Measurements from ENCODE around the gene OSBPL5. TPM values are rescaled to one million over a fixed set of nuclear protein-coding genes. Genes with fewer than 3 reads are reported as not detected.
A peak's percentile ranks its signal among the peaks of the same experiment; 100 is the strongest.

OSBPL5 gene
- total and polyA plus RNA-seq, 9 of the 15 experiments (the other 6 are each of a cell fraction or from before 2014, with no cell fraction given): 0.06 to 14.8 (median 3.2) TPM

DNA sequence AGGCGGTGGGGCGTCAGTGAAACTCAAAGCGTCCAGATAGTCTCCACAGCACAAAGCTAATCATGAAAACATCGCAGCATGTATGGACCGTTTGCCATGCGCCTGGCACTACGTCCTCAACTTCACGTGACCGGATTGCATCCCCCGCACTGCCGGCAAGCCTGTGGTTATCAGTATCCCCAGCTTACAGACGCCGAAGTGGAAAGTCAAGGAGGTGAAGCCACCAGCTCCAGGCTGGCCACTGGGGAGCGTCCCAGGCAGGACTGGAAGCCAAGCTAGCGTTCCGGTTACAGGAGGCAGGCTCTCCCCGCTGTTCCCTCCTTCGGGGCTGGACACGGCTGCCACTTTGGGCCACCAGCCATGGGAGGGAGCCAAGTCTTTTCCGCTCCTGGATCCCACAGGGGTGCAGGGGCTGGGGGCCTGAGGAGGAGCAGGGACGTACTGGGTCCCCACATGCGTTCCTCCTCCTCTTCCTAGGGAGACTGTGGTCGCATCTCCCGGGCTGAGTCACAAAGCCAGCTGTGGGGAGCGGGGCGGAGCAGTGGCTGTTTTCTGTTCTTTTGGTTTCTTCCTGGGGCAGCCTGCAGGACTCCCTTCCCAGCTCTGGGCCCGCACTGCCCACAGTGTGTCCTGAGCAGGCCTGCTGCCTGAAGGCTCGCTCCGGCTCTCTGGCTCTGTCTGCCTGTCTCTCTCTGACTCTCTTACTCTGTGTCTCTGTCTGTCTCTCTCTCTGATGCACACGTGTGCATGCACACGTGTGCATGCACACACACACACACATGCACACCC lies 4.3 kb upstream of the OSBPL5 start (continued):
- TF ChIP-seq, protein P1, sequence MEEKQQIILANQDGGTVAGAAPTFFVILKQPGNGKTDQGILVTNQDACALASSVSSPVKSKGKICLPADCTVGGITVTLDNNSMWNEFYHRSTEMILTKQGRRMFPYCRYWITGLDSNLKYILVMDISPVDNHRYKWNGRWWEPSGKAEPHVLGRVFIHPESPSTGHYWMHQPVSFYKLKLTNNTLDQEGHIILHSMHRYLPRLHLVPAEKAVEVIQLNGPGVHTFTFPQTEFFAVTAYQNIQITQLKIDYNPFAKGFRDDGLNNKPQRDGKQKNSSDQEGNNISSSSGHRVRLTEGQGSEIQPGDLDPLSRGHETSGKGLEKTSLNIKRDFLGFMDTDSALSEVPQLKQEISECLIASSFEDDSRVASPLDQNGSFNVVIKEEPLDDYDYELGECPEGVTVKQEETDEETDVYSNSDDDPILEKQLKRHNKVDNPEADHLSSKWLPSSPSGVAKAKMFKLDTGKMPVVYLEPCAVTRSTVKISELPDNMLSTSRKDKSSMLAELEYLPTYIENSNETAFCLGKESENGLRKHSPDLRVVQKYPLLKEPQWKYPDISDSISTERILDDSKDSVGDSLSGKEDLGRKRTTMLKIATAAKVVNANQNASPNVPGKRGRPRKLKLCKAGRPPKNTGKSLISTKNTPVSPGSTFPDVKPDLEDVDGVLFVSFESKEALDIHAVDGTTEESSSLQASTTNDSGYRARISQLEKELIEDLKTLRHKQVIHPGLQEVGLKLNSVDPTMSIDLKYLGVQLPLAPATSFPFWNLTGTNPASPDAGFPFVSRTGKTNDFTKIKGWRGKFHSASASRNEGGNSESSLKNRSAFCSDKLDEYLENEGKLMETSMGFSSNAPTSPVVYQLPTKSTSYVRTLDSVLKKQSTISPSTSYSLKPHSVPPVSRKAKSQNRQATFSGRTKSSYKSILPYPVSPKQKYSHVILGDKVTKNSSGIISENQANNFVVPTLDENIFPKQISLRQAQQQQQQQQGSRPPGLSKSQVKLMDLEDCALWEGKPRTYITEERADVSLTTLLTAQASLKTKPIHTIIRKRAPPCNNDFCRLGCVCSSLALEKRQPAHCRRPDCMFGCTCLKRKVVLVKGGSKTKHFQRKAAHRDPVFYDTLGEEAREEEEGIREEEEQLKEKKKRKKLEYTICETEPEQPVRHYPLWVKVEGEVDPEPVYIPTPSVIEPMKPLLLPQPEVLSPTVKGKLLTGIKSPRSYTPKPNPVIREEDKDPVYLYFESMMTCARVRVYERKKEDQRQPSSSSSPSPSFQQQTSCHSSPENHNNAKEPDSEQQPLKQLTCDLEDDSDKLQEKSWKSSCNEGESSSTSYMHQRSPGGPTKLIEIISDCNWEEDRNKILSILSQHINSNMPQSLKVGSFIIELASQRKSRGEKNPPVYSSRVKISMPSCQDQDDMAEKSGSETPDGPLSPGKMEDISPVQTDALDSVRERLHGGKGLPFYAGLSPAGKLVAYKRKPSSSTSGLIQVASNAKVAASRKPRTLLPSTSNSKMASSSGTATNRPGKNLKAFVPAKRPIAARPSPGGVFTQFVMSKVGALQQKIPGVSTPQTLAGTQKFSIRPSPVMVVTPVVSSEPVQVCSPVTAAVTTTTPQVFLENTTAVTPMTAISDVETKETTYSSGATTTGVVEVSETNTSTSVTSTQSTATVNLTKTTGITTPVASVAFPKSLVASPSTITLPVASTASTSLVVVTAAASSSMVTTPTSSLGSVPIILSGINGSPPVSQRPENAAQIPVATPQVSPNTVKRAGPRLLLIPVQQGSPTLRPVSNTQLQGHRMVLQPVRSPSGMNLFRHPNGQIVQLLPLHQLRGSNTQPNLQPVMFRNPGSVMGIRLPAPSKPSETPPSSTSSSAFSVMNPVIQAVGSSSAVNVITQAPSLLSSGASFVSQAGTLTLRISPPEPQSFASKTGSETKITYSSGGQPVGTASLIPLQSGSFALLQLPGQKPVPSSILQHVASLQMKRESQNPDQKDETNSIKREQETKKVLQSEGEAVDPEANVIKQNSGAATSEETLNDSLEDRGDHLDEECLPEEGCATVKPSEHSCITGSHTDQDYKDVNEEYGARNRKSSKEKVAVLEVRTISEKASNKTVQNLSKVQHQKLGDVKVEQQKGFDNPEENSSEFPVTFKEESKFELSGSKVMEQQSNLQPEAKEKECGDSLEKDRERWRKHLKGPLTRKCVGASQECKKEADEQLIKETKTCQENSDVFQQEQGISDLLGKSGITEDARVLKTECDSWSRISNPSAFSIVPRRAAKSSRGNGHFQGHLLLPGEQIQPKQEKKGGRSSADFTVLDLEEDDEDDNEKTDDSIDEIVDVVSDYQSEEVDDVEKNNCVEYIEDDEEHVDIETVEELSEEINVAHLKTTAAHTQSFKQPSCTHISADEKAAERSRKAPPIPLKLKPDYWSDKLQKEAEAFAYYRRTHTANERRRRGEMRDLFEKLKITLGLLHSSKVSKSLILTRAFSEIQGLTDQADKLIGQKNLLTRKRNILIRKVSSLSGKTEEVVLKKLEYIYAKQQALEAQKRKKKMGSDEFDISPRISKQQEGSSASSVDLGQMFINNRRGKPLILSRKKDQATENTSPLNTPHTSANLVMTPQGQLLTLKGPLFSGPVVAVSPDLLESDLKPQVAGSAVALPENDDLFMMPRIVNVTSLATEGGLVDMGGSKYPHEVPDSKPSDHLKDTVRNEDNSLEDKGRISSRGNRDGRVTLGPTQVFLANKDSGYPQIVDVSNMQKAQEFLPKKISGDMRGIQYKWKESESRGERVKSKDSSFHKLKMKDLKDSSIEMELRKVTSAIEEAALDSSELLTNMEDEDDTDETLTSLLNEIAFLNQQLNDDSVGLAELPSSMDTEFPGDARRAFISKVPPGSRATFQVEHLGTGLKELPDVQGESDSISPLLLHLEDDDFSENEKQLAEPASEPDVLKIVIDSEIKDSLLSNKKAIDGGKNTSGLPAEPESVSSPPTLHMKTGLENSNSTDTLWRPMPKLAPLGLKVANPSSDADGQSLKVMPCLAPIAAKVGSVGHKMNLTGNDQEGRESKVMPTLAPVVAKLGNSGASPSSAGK (IDR thresholded peaks at IDR 0.05): peak; percentile 87
- TF ChIP-seq CBX3 (IDR thresholded peaks at IDR 0.05; ENCODE audit: borderline replicate concordance in 1 of 2, low read length in 2 of 2): peak in 1 of 2 experiments; percentile 77; a peak in 2 of 3 replicates
- peak; percentile 64 for TF ChIP-seq JUND (IDR thresholded peaks at IDR 0.05; ENCODE audit: borderline replicate concordance, low read depth, low read length)
- TF ChIP-seq JUND (tag; IDR thresholded peaks at IDR 0.05; ENCODE audit: borderline replicate concordance, low read depth, low read length): peak; percentile 61; the same call in 2 of the 3 replicates
- TF ChIP-seq MAZ (CRISPR knock-in tag; conservative IDR thresholded peaks at IDR 0.05 in 1 of 2, IDR thresholded peaks at IDR 0.05 in 1 of 2): peak; percentile 75 to 82; a peak in 3 of 4 replicates
- TF ChIP-seq SRSF1 (IDR thresholded peaks at IDR 0.05; ENCODE audit: low read depth, low read length): no peak
- TF ChIP-seq, protein P2, sequence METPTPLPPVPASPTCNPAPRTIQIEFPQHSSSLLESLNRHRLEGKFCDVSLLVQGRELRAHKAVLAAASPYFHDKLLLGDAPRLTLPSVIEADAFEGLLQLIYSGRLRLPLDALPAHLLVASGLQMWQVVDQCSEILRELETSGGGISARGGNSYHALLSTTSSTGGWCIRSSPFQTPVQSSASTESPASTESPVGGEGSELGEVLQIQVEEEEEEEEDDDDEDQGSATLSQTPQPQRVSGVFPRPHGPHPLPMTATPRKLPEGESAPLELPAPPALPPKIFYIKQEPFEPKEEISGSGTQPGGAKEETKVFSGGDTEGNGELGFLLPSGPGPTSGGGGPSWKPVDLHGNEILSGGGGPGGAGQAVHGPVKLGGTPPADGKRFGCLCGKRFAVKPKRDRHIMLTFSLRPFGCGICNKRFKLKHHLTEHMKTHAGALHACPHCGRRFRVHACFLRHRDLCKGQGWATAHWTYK (CRISPR knock-in tag; IDR thresholded peaks at IDR 0.05): no peak
- TF ChIP-seq NFE2L1 (tag; IDR thresholded peaks at IDR 0.05; ENCODE audit: borderline replicate concordance, low read depth): no peak
- TF ChIP-seq DDX20 (tag; IDR thresholded peaks at IDR 0.05; ENCODE audit: low read depth): no peak
- TF ChIP-seq FOXA1 (IDR thresholded peaks at IDR 0.05; ENCODE audit: borderline replicate concordance): no peak
- peak; percentile 90 for TF ChIP-seq TEAD4 (IDR thresholded peaks at IDR 0.05; ENCODE audit: low read length)
- no peak for TF ChIP-seq TEAD4 (CRISPR knock-in tag; IDR thresholded peaks at IDR 0.05; ENCODE audit: borderline replicate concordance)
